ENCODE results near the gene TOR1AIP2.
A peak's percentile ranks its signal among the peaks of the same experiment; 100 is the strongest.

TOR1AIP2 gene

DNA sequence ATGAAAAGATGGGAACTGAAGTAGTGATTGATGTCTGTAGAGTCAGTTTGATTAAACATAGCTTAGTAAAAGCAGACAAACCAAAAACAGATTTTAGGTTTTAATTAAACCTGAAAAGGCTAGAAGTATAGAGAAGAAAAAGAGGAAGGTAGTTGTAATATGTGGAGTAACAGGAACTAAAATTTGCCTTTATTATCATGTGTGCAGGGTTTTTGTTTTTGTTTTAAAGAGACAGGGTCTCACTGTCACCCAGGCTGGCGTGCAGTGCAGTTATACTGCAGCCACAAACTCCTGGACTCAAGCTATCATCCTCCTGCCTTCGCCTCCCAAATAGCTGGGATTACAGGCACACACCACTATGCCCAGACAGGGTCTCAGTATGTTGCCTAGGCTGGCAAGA lies 10.5 kb upstream of the TOR1AIP2 start:
- TF ChIP-seq CTCF (IDR thresholded peaks at IDR 0.05; ENCODE audit: borderline replicate concordance, control extremely low read depth, extremely low read depth, insufficient read depth, missing control alignments): no peak
- DNase-seq (ENCODE audit: low spot score): no peak
- in situ Hi-C loops (cut with MboI; ENCODE audit: low sequenced_read_pairs, unreplicated experiment): loop anchor here (25.0 kb wide), 1 partner anchor 599 kb away; no protein-coding TSS in a partner anchor

- in situ Hi-C loops (cut with MboI; ENCODE audit: low sequenced_read_pairs, unreplicated experiment): loop anchor here (25.0 kb wide), 1 partner anchor 604 kb away; no protein-coding TSS in a partner anchor
- peak; percentile 63 for DNase-seq (ENCODE audit: low spot score)
- TF ChIP-seq CTCF (IDR thresholded peaks at IDR 0.05; ENCODE audit: borderline replicate concordance, control extremely low read depth, extremely low read depth, insufficient read depth, missing control alignments): no peak
Observed at GRCh38 chr1:179883745-179884138, 6.1 kb upstream of the TOR1AIP2 start.

DNA sequence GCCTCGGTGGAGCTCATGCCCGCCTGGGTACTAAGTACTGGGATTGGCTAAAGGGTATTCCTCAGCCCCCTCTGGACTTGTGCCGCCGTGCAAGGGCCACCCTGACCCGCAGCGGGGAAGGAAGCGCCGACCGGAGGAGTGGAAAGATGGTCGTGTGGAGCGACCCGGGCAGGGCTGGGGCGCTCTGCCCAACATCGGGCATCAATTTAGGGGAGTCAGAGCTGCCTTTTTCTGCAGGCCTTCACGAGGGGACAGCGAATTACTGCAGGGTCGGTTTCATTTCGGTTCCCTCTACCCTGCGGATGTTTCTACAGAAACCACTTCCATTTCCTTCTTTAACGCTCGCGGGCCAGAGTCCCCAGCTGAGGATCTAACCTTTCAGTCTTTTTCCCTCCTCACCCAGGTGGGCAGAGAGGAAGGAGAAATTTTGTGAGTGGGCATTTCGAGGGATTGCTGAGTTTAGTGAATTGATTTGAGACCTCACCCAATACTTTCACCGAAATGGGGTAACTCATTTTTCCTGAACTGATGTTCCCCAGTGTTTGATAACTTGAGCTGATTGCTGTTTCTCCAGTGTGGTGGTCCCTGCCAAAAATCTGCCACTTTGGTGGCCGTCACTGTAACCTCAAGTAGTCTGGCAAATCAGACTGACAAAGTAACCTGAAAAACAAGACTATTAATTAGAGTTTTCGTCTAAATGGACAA lies 5.6 kb upstream of the TOR1AIP2 start:
- DNase-seq (ENCODE audit: low spot score): peak; percentile 28
- no peak for TF ChIP-seq CTCF (IDR thresholded peaks at IDR 0.05; ENCODE audit: borderline replicate concordance, control extremely low read depth, extremely low read depth, insufficient read depth, missing control alignments)
- in situ Hi-C loops (cut with MboI; ENCODE audit: low sequenced_read_pairs, unreplicated experiment): loop anchor here (25.0 kb wide), 1 partner anchor 604 kb away; no protein-coding TSS in a partner anchor

GRCh38 chr1:179882253-179883039 lies 4.8 kb upstream of the TOR1AIP2 start, which contains the start of gene TOR1AIP1:
Gene TOR1AIP1, plus strand, starts transcription at chr1:179882285. Its CDS starts 218 bp downstream, at chr1:179882503.
- in situ Hi-C loops (cut with MboI; ENCODE audit: low sequenced_read_pairs, unreplicated experiment): loop anchor here (25.0 kb wide), 1 partner anchor 605 kb away; no protein-coding TSS in a partner anchor
- peak; percentile 10 for TF ChIP-seq CTCF (IDR thresholded peaks at IDR 0.05; ENCODE audit: borderline replicate concordance, control extremely low read depth, extremely low read depth, insufficient read depth, missing control alignments)
- DNase-seq (ENCODE audit: low spot score): peak; percentile 92

- no peak for TF ChIP-seq CTCF (IDR thresholded peaks at IDR 0.05; ENCODE audit: borderline replicate concordance, control extremely low read depth, extremely low read depth, insufficient read depth, missing control alignments)
- no peak for DNase-seq (ENCODE audit: low spot score)
- in situ Hi-C loops (cut with MboI; ENCODE audit: low sequenced_read_pairs, unreplicated experiment): loop anchor here (25.0 kb wide), 1 partner anchor 606 kb away; no protein-coding TSS in a partner anchor
Observed at GRCh38 chr1:179881642-179882252, 4.1 kb upstream of the TOR1AIP2 start.

GRCh38 chr1:179879797-179880196 lies 2.2 kb upstream of the TOR1AIP2 start:
- TF ChIP-seq CTCF (IDR thresholded peaks at IDR 0.05; ENCODE audit: borderline replicate concordance, control extremely low read depth, extremely low read depth, insufficient read depth, missing control alignments): no peak
- in situ Hi-C loops (cut with MboI; ENCODE audit: low sequenced_read_pairs, unreplicated experiment): loop anchor here (25.0 kb wide), 1 partner anchor 608 kb away; no protein-coding TSS in a partner anchor
- peak; percentile 26 for DNase-seq (ENCODE audit: low spot score)
